H9 (cell line): ENCODE measurements around the gene SNX4. TPM values are rescaled to one million over a fixed set of nuclear protein-coding genes. Genes with fewer than 3 reads are reported as not detected.

Experiments used
- DNase-seq: peaks from one replicate; pipeline ENCODE4 v3.0.0-alpha.2; 2017
- H2AFZ ChIP-seq: one replicate; pipeline ENCODE4 v1.6.1; 2013; ENCODE audit warnings: mild to moderate bottlenecking, low read length, control low read depth, moderate library complexity
- H2AK5ac ChIP-seq: 2 replicates; pipeline ENCODE4 v1.6.1; 2013; ENCODE audit warnings: low read length, control low read depth, mixed read lengths; ENCODE audit not compliant: insufficient read length
- H2BK120ac ChIP-seq: one replicate; pipeline ENCODE4 v1.6.1; 2013; ENCODE audit warnings: low read depth, mild to moderate bottlenecking, low read length, control low read depth, inconsistent platforms; ENCODE audit not compliant: poor library complexity, severe bottlenecking
- H2BK12ac ChIP-seq: 2 replicates; pipeline ENCODE4 v1.6.1; 2013; ENCODE audit warnings: low read length, control low read depth, mixed read lengths, low read depth; ENCODE audit not compliant: insufficient read length
- H2BK15ac ChIP-seq: 2 replicates; pipeline ENCODE4 v1.6.1; 2013; ENCODE audit warnings: low read depth, low read length, control low read depth
- H2BK20ac ChIP-seq: one replicate; pipeline ENCODE4 v1.6.1; 2013; ENCODE audit warnings: low read depth, mild to moderate bottlenecking, low read length, control low read depth, inconsistent platforms; ENCODE audit not compliant: poor library complexity, severe bottlenecking
- H2BK5ac ChIP-seq: 2 replicates; pipeline ENCODE4 v1.6.1; 2013; ENCODE audit warnings: low read length, control low read depth, mixed read lengths; ENCODE audit not compliant: insufficient read length
- H3K14ac ChIP-seq: 2 replicates; pipeline ENCODE4 v1.6.1; 2013; ENCODE audit warnings: low read length, control low read depth; ENCODE audit not compliant: insufficient read depth
- H3K18ac ChIP-seq: 2 replicates; pipeline ENCODE4 v1.6.1; 2013; ENCODE audit warnings: low read depth, mild to moderate bottlenecking, mixed read lengths, low read length, control low read depth; ENCODE audit not compliant: insufficient read length
- H3K23ac ChIP-seq: 2 replicates; pipeline ENCODE4 v1.6.1; 2013; ENCODE audit warnings: low read length, control low read depth, mixed read lengths, low read depth; ENCODE audit not compliant: insufficient read length
- H3K23me2 ChIP-seq: 2 replicates; pipeline ENCODE4 v1.6.1; 2013; ENCODE audit warnings: low read depth, mild to moderate bottlenecking, mixed read lengths, low read length, control low read depth; ENCODE audit not compliant: insufficient read length, poor library complexity, severe bottlenecking
- H3K27ac ChIP-seq: 2 replicates; pipeline ENCODE4 v1.5.1; 2013; ENCODE audit warnings: low read length, control low read depth, mixed read lengths, low read depth; ENCODE audit not compliant: insufficient read length
- H3K27me3 ChIP-seq: 2 replicates; pipeline ENCODE4 v1.6.1; 2013; ENCODE audit warnings: low read length, control low read depth, inconsistent platforms; ENCODE audit not compliant: insufficient read depth
- H3K4ac ChIP-seq: 2 replicates; pipeline ENCODE4 v1.6.1; 2013; ENCODE audit warnings: low read depth, mild to moderate bottlenecking, control low read depth, inconsistent platforms, low read length, moderate library complexity
- H3K4me1 ChIP-seq: 2 replicates; pipeline ENCODE4 v1.6.1; 2013; ENCODE audit warnings: low read length, control low read depth, inconsistent platforms; ENCODE audit not compliant: insufficient read depth
- H3K4me2 ChIP-seq: 2 replicates; pipeline ENCODE4 v1.6.1; 2013; ENCODE audit warnings: low read length, control low read depth, mixed read lengths; ENCODE audit not compliant: insufficient read length, insufficient read depth
- H3K56ac ChIP-seq: 2 replicates; pipeline ENCODE4 v1.6.1; 2013; ENCODE audit warnings: low read depth, mild to moderate bottlenecking, mixed read lengths, low read length, control low read depth; ENCODE audit not compliant: insufficient read length
- H3K79me1 ChIP-seq: 2 replicates; pipeline ENCODE4 v1.6.1; 2013; ENCODE audit warnings: low read depth, mild to moderate bottlenecking, moderate library complexity, low read length, control low read depth, inconsistent platforms; ENCODE audit not compliant: insufficient read depth, poor library complexity, severe bottlenecking
- H3K79me2 ChIP-seq: 2 replicates; pipeline ENCODE4 v1.6.1; 2013; ENCODE audit warnings: low read length, control low read depth, inconsistent platforms; ENCODE audit not compliant: insufficient read depth
- H3K9ac ChIP-seq: 2 replicates; pipeline ENCODE4 v1.6.1; 2013; ENCODE audit warnings: low read length, control low read depth, mixed read lengths; ENCODE audit not compliant: insufficient read length; ENCODE audit errors: extremely low read depth
- H3K9me3 ChIP-seq: one replicate; pipeline ENCODE4 v1.6.1; 2013; ENCODE audit warnings: low read depth, low read length, inconsistent platforms; ENCODE audit not compliant: control insufficient read depth
- H3T11ph ChIP-seq: one replicate; pipeline ENCODE4 v1.6.1; 2013; ENCODE audit warnings: mild to moderate bottlenecking, low read length, control low read depth, inconsistent platforms
- H4K20me1 ChIP-seq: one replicate; pipeline ENCODE4 v1.6.1; 2013; ENCODE audit not compliant: control insufficient read depth, insufficient read length, insufficient read depth
- H4K5ac ChIP-seq: 2 replicates; pipeline ENCODE4 v1.6.1; 2013; ENCODE audit warnings: low read depth, mild to moderate bottlenecking, mixed read lengths, low read length, control low read depth; ENCODE audit not compliant: insufficient read length
- H4K8ac ChIP-seq: replicated peaks from 2 replicates; pipeline ENCODE4 v1.6.1; 2013; ENCODE audit warnings: low read length, control low read depth, mixed read lengths, low read depth; ENCODE audit not compliant: insufficient read length
- H4K91ac ChIP-seq: 2 replicates; pipeline ENCODE4 v1.6.1; 2013; ENCODE audit warnings: low read depth, mild to moderate bottlenecking, moderate library complexity, mixed read lengths, low read length, control low read depth; ENCODE audit not compliant: insufficient read length
- H3K27ac Mint-ChIP-seq, 3 experiments: 2 replicates in 2 of 3; 3 replicates in 1 of 3; pipeline ENCODE4 v1.8.0; 2020 to 2021; ENCODE audit warnings: mixed read lengths in 3 of 3, mild to moderate bottlenecking in 1 of 3, moderate library complexity in 1 of 3
- H3K27me3 Mint-ChIP-seq: 2 replicates; pipeline ENCODE4 v1.8.0; 2021; ENCODE audit warnings: low read depth, mild to moderate bottlenecking, moderate library complexity, mixed read lengths
- H3K36me3 Mint-ChIP-seq, 3 experiments: 2 replicates in 2 of 3; 3 replicates in 1 of 3; pipeline ENCODE4 v1.8.0; 2020 to 2021; ENCODE audit warnings: low read depth in 3 of 3, mixed read lengths in 3 of 3; ENCODE audit not compliant: insufficient read depth in 1 of 3
- H3K4me1 Mint-ChIP-seq, 2 experiments: 2 replicates each; pipeline ENCODE4 v1.8.0; 2020; ENCODE audit warnings: mixed read lengths in 2 of 2
- H3K4me3 Mint-ChIP-seq, 2 experiments: 2 replicates in 1 of 2; 3 replicates in 1 of 2; pipeline ENCODE4 v1.8.0; 2020 to 2021; ENCODE audit warnings: mild to moderate bottlenecking in 2 of 2, mixed read lengths in 2 of 2, moderate library complexity in 1 of 2
- H3K9me3 Mint-ChIP-seq, 2 experiments: 2 replicates in 1 of 2; 3 replicates in 1 of 2; pipeline ENCODE4 v1.8.0; 2020; ENCODE audit warnings: mild to moderate bottlenecking in 2 of 2, mixed read lengths in 2 of 2, moderate library complexity in 1 of 2
- WGBS: extraction: QIAGEN DNeasy Blood & Tissue Kit; methylation state at CpG from one replicate; pipeline ENCODE4 v1.1.7; 2013; ENCODE audit warnings: missing lambda C conversion rate, low lambda C conversion rate, mixed read lengths; ENCODE audit not compliant: insufficient read length; ENCODE audit errors: extremely low coverage; 5-methylcytosine and 5-hydroxymethylcytosine counted together
- total RNA-seq: library from RNA; stranded (reverse); gene quantifications from 2 replicates; pipeline ENCODE4 v1.2.1, GENCODE V29; 2021
- TF ChIP-seq, protein P1 (sequence below): fragments of 200-600 bp; sonication (generic); conservative IDR thresholded peaks from 3 replicates; pipeline ENCODE4 v1.8.0; 2021; ENCODE audit warnings: antibody characterized with exemption, mild to moderate bottlenecking

The SNX4 gene
- total RNA-seq, 1 experiment from 2014 or later, result 29.5 TPM

DNA sequence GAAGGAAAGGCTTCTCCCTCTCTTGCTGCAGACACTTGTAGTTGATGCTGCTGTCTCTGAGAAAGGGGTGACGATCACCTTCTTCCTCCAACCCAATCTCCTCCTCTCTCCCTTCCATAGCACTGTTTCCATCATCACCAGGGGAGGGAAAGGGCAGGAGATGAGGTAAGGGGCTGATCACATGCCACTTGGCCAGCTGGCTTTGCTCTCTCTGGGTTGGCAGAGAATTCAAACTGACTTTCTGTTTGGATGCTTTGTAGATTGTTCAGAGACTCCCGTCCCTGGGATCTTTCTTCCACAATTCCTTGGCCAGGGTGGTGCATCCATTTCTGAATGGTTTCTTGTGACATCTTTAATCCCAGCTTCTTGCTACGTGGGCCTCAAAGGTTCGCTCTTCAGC lies 101.7 kb downstream of the SNX4 start:
- WGBS, result no CpG with 5 or more reads among the region's 4 CpGs
- Mint-ChIP-seq H3K27ac (no peak overlapping the region), H3K4me3 (no peak overlapping the region), H3K36me3 (no peaks in the 10 kb centered on the region; a peak in 2 of 7 replicates), H3K9me3 (peaks cover 0 to 7% of the 10 kb centered on the region in 2 experiments; a peak in 4 of 5 replicates), H3K4me1 (no peaks in the 10 kb centered on the region), H3K27me3 (no peaks in the 10 kb centered on the region; the same call in 1 of the 2 replicates)
- Histone ChIP-seq H3T11ph (no peak overlapping the region), H3K4ac (no peak overlapping the region), H2BK120ac (no peak overlapping the region), H2AFZ (no peak overlapping the region), H3K79me2 (no peaks in the 10 kb centered on the region), H4K8ac (no peak overlapping the region), H2BK12ac (no peak overlapping the region), H3K4me1 (no peaks in the 10 kb centered on the region), H3K9ac (no peak overlapping the region), H4K5ac (no peak overlapping the region), H3K14ac (no peak overlapping the region; the same call in 1 of the 2 replicates), H3K23ac (no peak overlapping the region), H2AK5ac (no peak overlapping the region), H3K4me2 (no peak overlapping the region), H3K27ac (no peak overlapping the region), H3K79me1 (no peaks in the 10 kb centered on the region), H4K20me1 (no peaks in the 10 kb centered on the region), H3K27me3 (no peaks in the 10 kb centered on the region), H2BK15ac (no peak overlapping the region; the same call in 1 of the 2 replicates), H2BK20ac (no peak overlapping the region), H3K18ac (no peak overlapping the region), H3K23me2 (no peaks in the 10 kb centered on the region), H4K91ac (no peak overlapping the region), H2BK5ac (no peak overlapping the region), H3K9me3 (no peaks in the 10 kb centered on the region), H3K56ac (no peak overlapping the region)
- DNase-seq, result no peak
- TF ChIP-seq, protein P1, sequence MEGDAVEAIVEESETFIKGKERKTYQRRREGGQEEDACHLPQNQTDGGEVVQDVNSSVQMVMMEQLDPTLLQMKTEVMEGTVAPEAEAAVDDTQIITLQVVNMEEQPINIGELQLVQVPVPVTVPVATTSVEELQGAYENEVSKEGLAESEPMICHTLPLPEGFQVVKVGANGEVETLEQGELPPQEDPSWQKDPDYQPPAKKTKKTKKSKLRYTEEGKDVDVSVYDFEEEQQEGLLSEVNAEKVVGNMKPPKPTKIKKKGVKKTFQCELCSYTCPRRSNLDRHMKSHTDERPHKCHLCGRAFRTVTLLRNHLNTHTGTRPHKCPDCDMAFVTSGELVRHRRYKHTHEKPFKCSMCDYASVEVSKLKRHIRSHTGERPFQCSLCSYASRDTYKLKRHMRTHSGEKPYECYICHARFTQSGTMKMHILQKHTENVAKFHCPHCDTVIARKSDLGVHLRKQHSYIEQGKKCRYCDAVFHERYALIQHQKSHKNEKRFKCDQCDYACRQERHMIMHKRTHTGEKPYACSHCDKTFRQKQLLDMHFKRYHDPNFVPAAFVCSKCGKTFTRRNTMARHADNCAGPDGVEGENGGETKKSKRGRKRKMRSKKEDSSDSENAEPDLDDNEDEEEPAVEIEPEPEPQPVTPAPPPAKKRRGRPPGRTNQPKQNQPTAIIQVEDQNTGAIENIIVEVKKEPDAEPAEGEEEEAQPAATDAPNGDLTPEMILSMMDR, result no peak
